Kidney (tissue), 14 donors: ENCODE data around the gene TENM4. TPM values are rescaled to one million over a fixed set of nuclear protein-coding genes. Genes with fewer than 3 reads are reported as not detected.

Experiments used
- DNase-seq, 5 donors: peaks; one replicate each; pipeline ENCODE4 v3.0.0-alpha.2; 2013 to 2020
- FAIRE-seq: peaks from 2 replicates; lab custom pipeline; 2012; peaks lifted over from hg19 to GRCh38; lab: Jason Lieb, UNC
- H3K27ac ChIP-seq, 2 donors: one replicate each; pipeline ENCODE4 v1.7.0; 2013; ENCODE audit warnings: low read depth in 2 of 2, low read length in 2 of 2, inconsistent platforms in 1 of 2
- H3K27me3 ChIP-seq: one replicate; pipeline ENCODE4 v1.7.1; 2013; ENCODE audit warnings: low read length, inconsistent platforms; ENCODE audit not compliant: control insufficient read depth, insufficient read depth
- H3K36me3 ChIP-seq, 3 donors: one replicate each; pipeline versions ENCODE4 v1.7.0 to v1.7.1; 2013; ENCODE audit warnings: low read length in 3 of 3, control low read depth in 1 of 3, inconsistent platforms in 1 of 3; ENCODE audit not compliant: insufficient read depth in 3 of 3, control insufficient read depth in 2 of 3
- H3K4me1 ChIP-seq, 3 donors: one replicate each; pipeline versions ENCODE4 v1.7.0 to v1.7.1; 2013; ENCODE audit warnings: low read length in 3 of 3, inconsistent platforms in 1 of 3, low read depth in 1 of 3; ENCODE audit not compliant: control insufficient read depth in 2 of 3, insufficient read depth in 2 of 3
- H3K4me3 ChIP-seq, 3 donors: one replicate each; pipeline versions ENCODE4 v1.7.0 to v1.8.1; 2013; ENCODE audit warnings: low read length in 3 of 3, control low read depth in 1 of 3, inconsistent platforms in 1 of 3
- H3K9ac ChIP-seq, 3 donors: one replicate each; pipeline versions ENCODE4 v1.7.0 to v1.7.1; 2013; ENCODE audit warnings: low read length in 3 of 3, control low read depth in 1 of 3, inconsistent platforms in 1 of 3
- H3K9me3 ChIP-seq, 3 donors: one replicate each; pipeline versions ENCODE4 v1.7.0 to v1.7.1; 2013; ENCODE audit warnings: low read length in 3 of 3, control low read depth in 1 of 3, inconsistent platforms in 1 of 3; ENCODE audit not compliant: control insufficient read depth in 2 of 3, insufficient read depth in 1 of 3
- CTCF ChIP-seq: IDR thresholded peaks from 3 replicates; pipeline ENCODE4 v1.5.1; 2012; ENCODE audit warnings: mild to moderate bottlenecking, moderate library complexity, borderline replicate concordance; ENCODE audit not compliant: insufficient read depth; ENCODE audit errors: extremely low read depth
- intact Hi-C: fragments of 100-400 bp; cut with DNase I; formaldehyde crosslinking; loops from one replicate; pipeline ENCODE4 v1.11.1; 2022
- polyA plus RNA-seq: library from polyadenylated mRNA; stranded (reverse); fragments of 350-450 nt; fragmentation: Illumina TruSeq; extraction: RNeasy Lipid Tissue Mini Kit (QIAGEN cat#74804); gene quantifications from one replicate; pipeline ENCODE4 v1.2.3, GENCODE V29; 2014; ENCODE audit warnings: low read depth, low replicate concordance; ENCODE audit not compliant: insufficient read depth
- total RNA-seq: library from RNA; stranded (reverse); fragmentation: NEBNext Ultra II Directional; extraction: Animal tissue kit (Norgen Biotek cat#: 25700); gene quantifications from one replicate; pipeline ENCODE4 v1.2.1, GENCODE V29; 2021
- donor health status: control.
- donor health status: control.
- donor health status: control.
- donor health status: control.
- donor health status: control.
- donor health status: DM: yes; HTN: yes; CAD: no.
- donor health status: Normal renal cell carcinoma (clear cell type).

The TENM4 gene
- total and polyA plus RNA-seq, 2 donors from 2014 or later: 0.34 to 31.0 TPM

- H3K4me1 ChIP-seq: no peaks in the 10 kb centered on the region
- H3K27me3 ChIP-seq: no peaks in the 10 kb centered on the region
- no peaks in the 10 kb centered on the region for H3K9me3 ChIP-seq
- no peak overlapping the region for H3K27ac ChIP-seq
- peak in 2 of 5 donors; percentile 25 to 32 for DNase-seq
- no peak overlapping the region for H3K4me3 ChIP-seq
- intact Hi-C loops: no loop called here
- no peak for FAIRE-seq
- no peak overlapping the region for H3K9ac ChIP-seq
- no peak for TF ChIP-seq CTCF
- H3K36me3 ChIP-seq: no peaks in the 10 kb centered on the region
These were observed 25.6 kb upstream of the TENM4 start for GRCh38 chr11:79466411-79466810.

GRCh38 chr11:79465160-79465559, 24.3 kb upstream of the TENM4 start:
- intact Hi-C loops: no loop called here

GRCh38 chr11:79461666-79462645, 21.1 kb upstream of the TENM4 start:
- FAIRE-seq: no peak
- no peak overlapping the region for H3K4me3 ChIP-seq
- H3K9me3 ChIP-seq: no peaks in the 10 kb centered on the region
- no peak for DNase-seq
- H3K36me3 ChIP-seq: no peaks in the 10 kb centered on the region
- H3K27ac ChIP-seq: no peak overlapping the region
- no peaks in the 10 kb centered on the region for H3K4me1 ChIP-seq
- no peak for TF ChIP-seq CTCF
- no peaks in the 10 kb centered on the region for H3K27me3 ChIP-seq
- H3K9ac ChIP-seq: no peak overlapping the region
- intact Hi-C loops: no loop called here

More at GRCh38 chr11:79465160-79465559, 24.3 kb upstream of the TENM4 start:
- FAIRE-seq (no peak), DNase-seq (no peak)
- Histone ChIP-seq H3K4me3 (no peak overlapping the region), H3K36me3 (no peaks in the 10 kb centered on the region), H3K27ac (no peak overlapping the region), H3K4me1 (no peaks in the 10 kb centered on the region), H3K9me3 (no peaks in the 10 kb centered on the region), H3K27me3 (no peaks in the 10 kb centered on the region), H3K9ac (no peak overlapping the region)
- TF ChIP-seq CTCF: no peak
